GM12878 (cell line): Measurements from ENCODE around the gene YBX1. TPM values are rescaled to one million over a fixed set of nuclear protein-coding genes. Genes with fewer than 3 reads are reported as not detected.

Experiments
- ATAC-seq: fragments of 200-7000 bp; cut with Tn5 transposase; 3 replicates; pipeline ENCODE4 v1.9.1; 2020; ENCODE audit warnings: mild to moderate bottlenecking, moderate library complexity
- BruUV-seq: library from RNA; stranded (reverse); fragments of 400-500 nt; replicated peaks from 2 replicates; lab custom pipeline; 2021; lab: Mats Ljungman, UMichigan
- CTCF ChIA-PET: fragments of 300-600 bp; sonication (Branson Sonifier 250); formaldehyde crosslinking; extraction: SDS; loops from one replicate; lab custom pipeline; 2021; ENCODE audit warnings: inconsistent platforms; lab: Yijun Ruan, JAX
- POLR2A ChIA-PET: fragments of 350-600 bp; formaldehyde crosslinking; extraction: SDS; loops from one replicate; lab custom pipeline; 2021; ENCODE audit warnings: inconsistent platforms; lab: Charles Lee
- RAD21 ChIA-PET: fragments of 300-600 bp; sonication (Branson Sonifier 250); formaldehyde crosslinking; loops from one replicate; lab custom pipeline; 2023; ENCODE audit warnings: antibody characterized with exemption; ENCODE audit not compliant: unreplicated experiment; lab: Charles Lee
- SMC1A ChIA-PET: fragments of 300-600 bp; sonication (Branson Sonifier 250); formaldehyde crosslinking; loops from one replicate; lab custom pipeline; 2023; ENCODE audit not compliant: unreplicated experiment, uncharacterized antibody; lab: Charles Lee
- DNase-seq: peaks from one replicate; pipeline ENCODE4 v3.0.0-alpha.2; 2011; ENCODE audit warnings: low read depth, low spot score
- FAIRE-seq: peaks from 3 replicates; lab custom pipeline; 2011; peaks lifted over from hg19 to GRCh38; lab: Jason Lieb, UNC
- H2AFZ ChIP-seq: 2 replicates; pipeline ENCODE4 v1.6.0; 2011; ENCODE audit warnings: low read depth, low read length, control low read depth; ENCODE audit not compliant: control insufficient read depth
- H3K27ac ChIP-seq: 2 replicates; pipeline ENCODE4 v1.5.1; 2011; ENCODE audit warnings: control low read depth; ENCODE audit not compliant: control insufficient read depth, insufficient read depth
- H3K27me3 ChIP-seq, 2 experiments: replicated peaks in 1 of 2; 2 replicates each; pipeline versions ENCODE4 v1.6.0 to v1.6.1; 2011; ENCODE audit warnings: low read length in 1 of 2; ENCODE audit not compliant: control insufficient read depth in 2 of 2, insufficient read depth in 2 of 2
- H3K36me3 ChIP-seq, 2 experiments: 2 replicates each; pipeline ENCODE4 v1.5.1; 2011; ENCODE audit warnings: low read length in 1 of 2; ENCODE audit not compliant: control insufficient read depth in 2 of 2, insufficient read depth in 2 of 2
- H3K4me1 ChIP-seq: 2 replicates; pipeline ENCODE4 v1.6.1; 2011; ENCODE audit warnings: mild to moderate bottlenecking, low read length, moderate library complexity, mixed read lengths; ENCODE audit not compliant: control insufficient read depth, insufficient read depth
- H3K4me2 ChIP-seq: 2 replicates; pipeline ENCODE4 v1.6.0; 2011; ENCODE audit warnings: control low read depth; ENCODE audit not compliant: control insufficient read depth, insufficient read depth
- H3K4me3 ChIP-seq: fragments of 200-600 bp; sonication (generic); 2 replicates; pipeline ENCODE4 v1.5.1; 2016
- H3K79me2 ChIP-seq: 2 replicates; pipeline ENCODE4 v1.6.0; 2011; ENCODE audit warnings: low read length; ENCODE audit not compliant: control insufficient read depth, insufficient read depth
- H3K9ac ChIP-seq: 2 replicates; pipeline ENCODE4 v1.8.0; 2011; ENCODE audit warnings: low read length, control low read depth, mixed read lengths; ENCODE audit not compliant: control insufficient read depth, insufficient read depth
- H3K9me3 ChIP-seq: replicated peaks from 3 replicates; pipeline ENCODE4 v1.5.1; 2011; ENCODE audit warnings: mild to moderate bottlenecking, low read length; ENCODE audit not compliant: control insufficient read depth, insufficient read depth
- H4K20me1 ChIP-seq: 2 replicates; pipeline ENCODE4 v1.6.0; 2011; ENCODE audit not compliant: control insufficient read depth, insufficient read depth
- CEBPZ ChIP-seq: fragments of 150-350 bp; IDR thresholded peaks from 2 replicates; pipeline ENCODE4 v1.6.1; 2016; ENCODE audit warnings: low read depth, low read length
- ESRRA ChIP-seq: IDR thresholded peaks from 2 replicates; pipeline ENCODE4 v1.6.1; 2012; ENCODE audit warnings: mild to moderate bottlenecking, low read length, improper control_type of control experiment
- FOS ChIP-seq: IDR thresholded peaks from 3 replicates; pipeline ENCODE4 v1.6.1; 2011; ENCODE audit warnings: borderline replicate concordance; ENCODE audit not compliant: insufficient read length; ENCODE audit errors: extremely low read depth
- MEF2A ChIP-seq: IDR thresholded peaks from 2 replicates; pipeline ENCODE4 v1.6.1; 2011; ENCODE audit warnings: low read depth, mild to moderate bottlenecking, low read length, moderate library complexity; ENCODE audit not compliant: insufficient read depth
- SIN3A ChIP-seq: IDR thresholded peaks from 2 replicates; pipeline ENCODE4 v1.6.1; 2012; ENCODE audit warnings: low read depth, low read length, improper control_type of control experiment
- ZNF592 ChIP-seq: fragments of 450-650 bp; IDR thresholded peaks from 2 replicates; pipeline ENCODE4 v1.6.1; 2017; ENCODE audit warnings: mild to moderate bottlenecking, moderate library complexity
- WGBS: methylation state at CpG from one replicate; pipeline ENCODE4 v1.1.6; 2016; ENCODE audit warnings: low lambda C conversion rate; ENCODE audit not compliant: insufficient replicate concordance, insufficient coverage; ENCODE audit errors: missing lambda C conversion rate; 5-methylcytosine and 5-hydroxymethylcytosine counted together
- in situ Hi-C: fragments of 300-500 bp; cut with MboI; formaldehyde crosslinking; loops from 9 replicates; pipeline ENCODE4 v1.14.3; 2018; ENCODE audit warnings: mixed read lengths
- intact Hi-C: fragments of 100-400 bp; cut with micrococcal nuclease; formaldehyde crosslinking; loops from one replicate; pipeline ENCODE4 v1.14.2; 2022; ENCODE audit not compliant: unreplicated experiment
- polyA plus RNA-seq, 11 experiments: library from polyadenylated mRNA; depleted of rRNA in 4 of 11; unstranded in 6 of 11; stranded (reverse) in 5 of 11; fragments of >200 nt; fragmentation: Nextera tagmentation in 4 of 11; fragmentation: Illumina TruSeq in 1 of 11; extraction: Ambion mirVana in 4 of 11; extraction: Trizol in 1 of 11; gene quantifications; 1 replicate in 1 of 11; 2 replicates in 10 of 11; pipeline versions ENCODE4 v1.2.1 to v1.2.3, GENCODE V29; 2011 to 2016; ENCODE audit warnings: inconsistent platforms in 2 of 11, missing spikeins in 2 of 11, low read depth in 1 of 11
- total RNA-seq, 4 experiments: library from RNA; depleted of rRNA in 3 of 4; stranded (reverse); fragments of >200 nt in 3 of 4; fragmentation: Illumina TruSeq in 1 of 4; extraction: Trizol in 1 of 4; gene quantifications; 2 replicates each; pipeline versions ENCODE4 v1.2.1 to v1.2.3, GENCODE V29; 2013 to 2021

The YBX1 gene
- total and polyA plus RNA-seq, 10 of the 15 experiments (the other 5 are each of a cell fraction or from before 2014, with no cell fraction given): 355 to 1,353 (median 858) TPM

- no peaks in the 10 kb centered on the region for H3K79me2 ChIP-seq
- CTCF ChIA-PET: interaction anchor here (1.3 kb wide), 1 partner anchor 153 kb away, joined by 4 read pairs; no protein-coding TSS in a partner anchor
- no peaks in the 10 kb centered on the region for H3K27me3 ChIP-seq
- BruUV-seq: no TSS peak
- no peak for TF ChIP-seq CEBPZ
- TF ChIP-seq MEF2A: no peak
- TF ChIP-seq ZNF592: no peak
- no peak for TF ChIP-seq FOS
- TF ChIP-seq SIN3A: no peak
- no peak for TF ChIP-seq ESRRA
- DNase-seq (no peak), ATAC-seq (no peak), FAIRE-seq (peak; percentile 7)
- no peaks in the 10 kb centered on the region for H4K20me1 ChIP-seq
- H3K4me2 ChIP-seq: no peak overlapping the region
- peaks cover 2% of the 10 kb centered on the region; the same call in 1 of the 2 replicates for H3K4me1 ChIP-seq
- no peaks in the 10 kb centered on the region for H3K9me3 ChIP-seq
- H3K27ac ChIP-seq: no peak overlapping the region
- no peaks in the 10 kb centered on the region for H3K36me3 ChIP-seq
- no peak overlapping the region for H3K4me3 ChIP-seq
- intact Hi-C loops (no loop called here), in situ Hi-C loops (loop anchor here (10.0 kb wide), 1 partner anchor 137 kb away; no protein-coding TSS in a partner anchor)
- H3K9ac ChIP-seq: no peak overlapping the region
- RAD21 ChIA-PET: no interaction called here
- SMC1A ChIA-PET: interaction anchor here (0.8 kb wide), 1 partner anchor 393 kb away, joined by 4 read pairs; no protein-coding TSS in a partner anchor
- POLR2A ChIA-PET: no interaction called here
- no peak overlapping the region for H2AFZ ChIP-seq
- 31% methylated on average over 3 of the region's 3 CpGs for WGBS
Observed at GRCh38 chr1:42731585-42731984, 49.4 kb downstream of the YBX1 start.
